ENCODE data around the gene RAB3A.

Gene RAB3A

DNA sequence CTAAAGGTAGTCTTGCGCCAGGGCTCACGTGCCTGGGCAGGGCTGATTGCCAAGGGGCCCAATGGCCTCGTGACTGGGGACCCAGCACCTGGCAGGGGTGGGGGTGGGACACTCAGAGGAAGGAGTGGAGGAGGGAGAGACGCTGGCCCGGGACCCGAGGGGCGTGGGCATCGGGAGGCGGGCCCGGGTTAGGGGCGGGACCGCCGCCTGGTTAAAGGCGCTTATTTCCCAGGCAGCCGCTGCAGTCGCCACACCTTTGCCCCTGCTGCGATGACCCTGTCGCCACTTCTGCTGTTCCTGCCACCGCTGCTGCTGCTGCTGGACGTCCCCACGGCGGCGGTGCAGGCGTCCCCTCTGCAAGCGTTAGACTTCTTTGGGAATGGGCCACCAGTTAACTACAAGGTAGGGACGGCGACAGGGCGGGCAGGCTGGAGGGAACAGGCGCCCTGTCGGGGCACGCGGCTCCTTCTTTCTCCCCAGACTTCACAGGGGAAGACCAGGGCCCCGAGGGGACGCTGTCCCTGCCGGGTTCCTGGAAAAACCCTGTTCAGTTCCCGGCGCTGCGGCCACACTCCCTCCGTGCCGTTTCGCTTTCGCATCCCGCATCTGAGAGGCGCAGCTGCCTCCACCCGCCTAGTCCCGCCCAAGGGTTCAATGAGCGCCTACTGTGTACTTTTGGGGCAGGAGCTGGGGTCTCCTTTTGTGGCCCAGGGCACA lies 30.1 kb downstream of the RAB3A start, which contains the start of gene IFI30:
Gene IFI30 (plus strand): TSS at position 242 of the 717 bp plus-strand sequence. CDS start 29 bp downstream, at position 271.
- peak within 1 kb of the TSS; percentile 88 for H2AFZ ChIP-seq (ENCODE audit: low read length)
- no peaks in the 10 kb centered on the region for H3K79me2 ChIP-seq (ENCODE audit: insufficient read depth, low read length)
- H3K4me1 ChIP-seq (ENCODE audit: insufficient read depth, low read length, poor library complexity, severe bottlenecking), result peaks cover 4% of the 10 kb centered on the region
- H3K27me3 ChIP-seq (ENCODE audit: insufficient read depth, low read length, poor library complexity, severe bottlenecking), result no peaks in the 10 kb centered on the region
- H3K4me2 ChIP-seq (ENCODE audit: low read depth, low read length, poor library complexity, severe bottlenecking), result peak within 1 kb of the TSS; percentile 77
- no peaks in the 10 kb centered on the region for H4K20me1 ChIP-seq (ENCODE audit: insufficient read depth, low read length, poor library complexity, severe bottlenecking)
- no peaks in the 10 kb centered on the region for H3K9me2 ChIP-seq (replicated peaks; ENCODE audit: low read depth, low read length)
- H3K9ac ChIP-seq (ENCODE audit: low read depth, low read length, poor library complexity, severe bottlenecking), result peak within 1 kb of the TSS; percentile 64
- no peaks in the 10 kb centered on the region for H3K9me3 ChIP-seq (ENCODE audit: insufficient read depth, low read depth, low read length)
- H3F3A ChIP-seq (ENCODE audit: low read depth), result no peaks in the 10 kb centered on the region
- TF ChIP-seq, protein P1, sequence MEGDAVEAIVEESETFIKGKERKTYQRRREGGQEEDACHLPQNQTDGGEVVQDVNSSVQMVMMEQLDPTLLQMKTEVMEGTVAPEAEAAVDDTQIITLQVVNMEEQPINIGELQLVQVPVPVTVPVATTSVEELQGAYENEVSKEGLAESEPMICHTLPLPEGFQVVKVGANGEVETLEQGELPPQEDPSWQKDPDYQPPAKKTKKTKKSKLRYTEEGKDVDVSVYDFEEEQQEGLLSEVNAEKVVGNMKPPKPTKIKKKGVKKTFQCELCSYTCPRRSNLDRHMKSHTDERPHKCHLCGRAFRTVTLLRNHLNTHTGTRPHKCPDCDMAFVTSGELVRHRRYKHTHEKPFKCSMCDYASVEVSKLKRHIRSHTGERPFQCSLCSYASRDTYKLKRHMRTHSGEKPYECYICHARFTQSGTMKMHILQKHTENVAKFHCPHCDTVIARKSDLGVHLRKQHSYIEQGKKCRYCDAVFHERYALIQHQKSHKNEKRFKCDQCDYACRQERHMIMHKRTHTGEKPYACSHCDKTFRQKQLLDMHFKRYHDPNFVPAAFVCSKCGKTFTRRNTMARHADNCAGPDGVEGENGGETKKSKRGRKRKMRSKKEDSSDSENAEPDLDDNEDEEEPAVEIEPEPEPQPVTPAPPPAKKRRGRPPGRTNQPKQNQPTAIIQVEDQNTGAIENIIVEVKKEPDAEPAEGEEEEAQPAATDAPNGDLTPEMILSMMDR (conservative IDR thresholded peaks at IDR 0.05; ENCODE audit: low read length), result no peak
- no peak for TF ChIP-seq EZH2phosphoT487 (IDR thresholded peaks at IDR 0.05; ENCODE audit: borderline replicate concordance)
- H3K36me3 ChIP-seq (ENCODE audit: insufficient read depth, low read length), result no peaks in the 10 kb centered on the region; the same call in 1 of the 2 replicates
- peak within 1 kb of the TSS; percentile 74 for H3K4me3 ChIP-seq (ENCODE audit: low read length, poor library complexity, severe bottlenecking)

DNA sequence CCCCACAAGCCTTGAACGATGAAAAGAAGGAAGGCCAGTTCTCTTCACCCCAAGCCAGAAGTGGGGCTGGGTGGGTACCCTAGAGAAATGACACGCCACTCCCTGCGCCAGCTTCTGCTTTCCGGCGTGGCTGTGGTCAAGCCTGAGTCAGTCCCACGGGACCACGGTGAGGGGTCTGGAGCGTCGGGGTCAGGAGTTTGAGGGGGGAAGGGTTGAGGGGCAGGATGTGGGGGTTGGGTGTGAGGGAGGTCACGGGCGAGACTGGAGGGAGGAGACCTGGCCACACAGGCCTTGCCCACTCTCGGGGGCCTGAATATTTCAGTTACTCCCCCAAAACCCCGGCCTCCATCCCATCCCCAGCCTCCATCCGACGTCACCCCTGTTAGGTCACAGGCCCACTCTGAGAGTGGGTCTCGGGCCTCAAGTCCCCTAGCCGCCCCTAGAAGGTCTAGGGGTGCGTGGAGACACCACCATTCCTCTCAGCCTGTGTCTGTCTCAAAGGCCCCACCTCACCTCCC lies 30.7 kb downstream of the RAB3A start:
- H3F3A ChIP-seq (ENCODE audit: low read depth), result no peaks in the 10 kb centered on the region
- no peak overlapping the region for H3K9ac ChIP-seq (ENCODE audit: low read depth, low read length, poor library complexity, severe bottlenecking)
- peaks cover 4% of the 10 kb centered on the region for H3K4me1 ChIP-seq (ENCODE audit: insufficient read depth, low read length, poor library complexity, severe bottlenecking)
- no peaks in the 10 kb centered on the region for H3K9me2 ChIP-seq (replicated peaks; ENCODE audit: low read depth, low read length)
- H4K20me1 ChIP-seq (ENCODE audit: insufficient read depth, low read length, poor library complexity, severe bottlenecking), result no peaks in the 10 kb centered on the region
- H3K4me2 ChIP-seq (ENCODE audit: low read depth, low read length, poor library complexity, severe bottlenecking), result peak overlapping the region; percentile 77
- peak overlapping the region; percentile 88; the same call in 1 of the 2 replicates for H2AFZ ChIP-seq (ENCODE audit: low read length)
- no peaks in the 10 kb centered on the region for H3K79me2 ChIP-seq (ENCODE audit: insufficient read depth, low read length)
- H3K4me3 ChIP-seq (ENCODE audit: low read length, poor library complexity, severe bottlenecking), result peak overlapping the region; percentile 74
- no peaks in the 10 kb centered on the region for H3K27me3 ChIP-seq (ENCODE audit: insufficient read depth, low read length, poor library complexity, severe bottlenecking)
- no peaks in the 10 kb centered on the region; the same call in 1 of the 2 replicates for H3K36me3 ChIP-seq (ENCODE audit: insufficient read depth, low read length)
- TF ChIP-seq EZH2phosphoT487 (IDR thresholded peaks at IDR 0.05; ENCODE audit: borderline replicate concordance), result no peak
- TF ChIP-seq, protein P1 (conservative IDR thresholded peaks at IDR 0.05; ENCODE audit: low read length), result no peak
- no peaks in the 10 kb centered on the region for H3K9me3 ChIP-seq (ENCODE audit: insufficient read depth, low read depth, low read length)

DNA sequence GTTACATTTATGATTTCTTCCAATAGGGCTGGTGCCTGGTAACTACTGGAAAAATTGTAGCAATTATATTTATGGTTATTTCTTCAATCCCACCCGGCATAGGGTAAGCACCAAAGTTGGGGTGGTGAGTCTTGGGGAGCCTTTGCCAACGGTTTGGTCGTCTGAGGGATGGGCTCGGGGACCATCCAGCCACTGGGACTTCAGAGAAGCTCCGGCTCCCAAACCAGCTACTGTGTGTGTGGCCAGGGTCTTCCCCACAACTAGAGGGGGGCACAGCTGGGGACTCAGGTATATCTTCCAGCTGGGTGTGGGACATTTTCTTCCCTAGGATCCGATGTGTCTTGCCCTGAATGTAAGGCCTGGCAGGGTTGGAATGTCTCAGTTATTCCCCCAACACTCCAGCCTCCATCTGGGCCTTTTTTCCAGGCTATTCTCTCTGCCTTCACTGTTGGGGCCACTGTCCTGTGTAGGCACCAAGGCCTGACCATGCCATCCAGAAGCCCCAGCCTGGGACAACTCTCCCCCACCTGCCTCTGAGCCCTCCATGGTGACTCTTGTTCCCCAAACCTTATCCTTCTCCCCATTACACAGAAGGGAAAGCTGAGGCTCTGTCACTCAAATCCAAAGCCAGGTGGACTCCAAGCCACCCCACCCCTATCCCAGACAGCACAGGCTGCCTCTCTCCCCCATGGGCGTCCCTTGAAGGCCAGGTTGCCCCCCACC lies 31.4 kb downstream of the RAB3A start:
- H3K36me3 ChIP-seq (ENCODE audit: insufficient read depth, low read length), result no peaks in the 10 kb centered on the region; the same call in 1 of the 2 replicates
- TF ChIP-seq, protein P1 (conservative IDR thresholded peaks at IDR 0.05; ENCODE audit: low read length), result no peak
- no peak for TF ChIP-seq EZH2phosphoT487 (IDR thresholded peaks at IDR 0.05; ENCODE audit: borderline replicate concordance)

More for the DNA sequence above, 31.4 kb downstream of the RAB3A start:
- no peaks in the 10 kb centered on the region for H3F3A ChIP-seq (ENCODE audit: low read depth)
- H3K9me3 ChIP-seq (ENCODE audit: insufficient read depth, low read depth, low read length), result no peaks in the 10 kb centered on the region
- no peaks in the 10 kb centered on the region for H3K9me2 ChIP-seq (replicated peaks; ENCODE audit: low read depth, low read length)
- H2AFZ ChIP-seq (ENCODE audit: low read length), result no peak overlapping the region
- H3K4me1 ChIP-seq (ENCODE audit: insufficient read depth, low read length, poor library complexity, severe bottlenecking), result peaks cover 4% of the 10 kb centered on the region
- H3K4me2 ChIP-seq (ENCODE audit: low read depth, low read length, poor library complexity, severe bottlenecking), result no peak overlapping the region
- no peaks in the 10 kb centered on the region for H4K20me1 ChIP-seq (ENCODE audit: insufficient read depth, low read length, poor library complexity, severe bottlenecking)
- H3K27me3 ChIP-seq (ENCODE audit: insufficient read depth, low read length, poor library complexity, severe bottlenecking), result no peaks in the 10 kb centered on the region
- no peaks in the 10 kb centered on the region for H3K79me2 ChIP-seq (ENCODE audit: insufficient read depth, low read length)
- H3K4me3 ChIP-seq (ENCODE audit: low read length, poor library complexity, severe bottlenecking), result no peak overlapping the region
- no peak overlapping the region for H3K9ac ChIP-seq (ENCODE audit: low read depth, low read length, poor library complexity, severe bottlenecking)
